IPS-NIHi7 (cell line): ENCODE measurements around the gene ACSL5.

Experiments used
- DNase-seq: peaks from one replicate; pipeline ENCODE4 v3.0.0; 2012; ENCODE audit warnings: mixed read lengths; ENCODE audit errors: extremely low spot score

The ACSL5 gene, protein sequence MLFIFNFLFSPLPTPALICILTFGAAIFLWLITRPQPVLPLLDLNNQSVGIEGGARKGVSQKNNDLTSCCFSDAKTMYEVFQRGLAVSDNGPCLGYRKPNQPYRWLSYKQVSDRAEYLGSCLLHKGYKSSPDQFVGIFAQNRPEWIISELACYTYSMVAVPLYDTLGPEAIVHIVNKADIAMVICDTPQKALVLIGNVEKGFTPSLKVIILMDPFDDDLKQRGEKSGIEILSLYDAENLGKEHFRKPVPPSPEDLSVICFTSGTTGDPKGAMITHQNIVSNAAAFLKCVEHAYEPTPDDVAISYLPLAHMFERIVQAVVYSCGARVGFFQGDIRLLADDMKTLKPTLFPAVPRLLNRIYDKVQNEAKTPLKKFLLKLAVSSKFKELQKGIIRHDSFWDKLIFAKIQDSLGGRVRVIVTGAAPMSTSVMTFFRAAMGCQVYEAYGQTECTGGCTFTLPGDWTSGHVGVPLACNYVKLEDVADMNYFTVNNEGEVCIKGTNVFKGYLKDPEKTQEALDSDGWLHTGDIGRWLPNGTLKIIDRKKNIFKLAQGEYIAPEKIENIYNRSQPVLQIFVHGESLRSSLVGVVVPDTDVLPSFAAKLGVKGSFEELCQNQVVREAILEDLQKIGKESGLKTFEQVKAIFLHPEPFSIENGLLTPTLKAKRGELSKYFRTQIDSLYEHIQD

DNA sequence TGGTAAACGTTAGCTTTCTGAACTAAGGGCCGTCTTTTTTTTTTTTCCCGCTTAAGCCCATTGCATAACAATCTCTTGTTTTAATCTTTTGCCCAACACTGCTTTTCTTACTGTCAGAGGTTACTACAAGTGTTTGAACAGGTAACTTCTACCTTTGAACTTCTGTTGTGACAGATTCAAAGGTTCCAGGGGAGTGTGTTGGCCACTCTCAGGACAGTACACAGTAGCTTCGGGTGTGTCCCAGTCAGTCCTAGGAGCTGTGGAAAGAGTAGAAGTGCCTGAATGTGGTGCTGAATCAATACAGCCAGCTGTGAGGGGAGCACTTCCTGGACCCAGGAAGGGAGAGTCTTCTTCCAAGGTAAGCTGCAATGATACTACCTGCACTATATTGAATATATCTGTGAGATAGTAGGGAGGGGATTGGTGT, at the start of gene ACSL5:
TSS of gene ACSL5 (plus strand) at position 205 of the 427 bp plus-strand sequence. CDS start 20,831 bp downstream, outside the sequence.
- no peak for DNase-seq

DNA sequence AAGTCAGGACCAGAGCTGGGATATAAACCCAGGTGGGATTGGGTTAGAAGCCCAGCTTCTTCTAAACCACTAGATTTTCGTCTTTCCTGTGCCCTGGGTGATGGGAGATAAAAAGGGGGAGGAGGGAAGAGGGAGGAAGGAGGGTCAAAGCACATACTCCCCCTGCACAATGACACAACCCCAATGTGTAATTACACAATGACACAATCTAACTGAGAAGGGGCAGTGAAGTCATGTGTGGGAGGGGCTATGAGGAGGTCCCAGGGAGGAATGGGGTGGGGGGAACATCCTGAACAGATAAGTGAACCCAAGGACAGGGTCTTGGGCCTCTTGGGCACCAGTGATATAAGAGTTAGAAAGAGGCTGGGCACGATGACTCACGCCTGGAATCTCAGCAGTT, 46.2 kb upstream of the ACSL5 start:
- DNase-seq: no peak

DNA sequence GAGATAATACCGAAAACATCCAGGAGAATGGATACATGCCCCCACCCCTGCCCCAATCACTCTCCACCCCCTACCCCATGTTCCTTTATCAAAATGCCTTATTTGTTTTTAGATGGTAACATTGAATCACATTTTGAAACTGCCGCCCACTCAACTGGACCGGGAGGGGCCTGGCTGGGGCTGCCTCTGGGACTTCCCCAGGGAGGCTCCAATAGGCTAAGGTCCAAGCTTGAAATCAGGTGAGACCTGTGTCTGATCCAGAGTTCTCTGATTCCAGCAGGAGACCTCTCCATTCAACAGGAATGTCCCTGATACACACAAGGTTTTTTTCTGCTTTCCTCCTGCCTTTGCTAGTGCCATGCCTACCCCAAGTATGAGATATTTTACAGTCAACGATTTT, 43.8 kb upstream of the ACSL5 start:
- DNase-seq: no peak

DNA sequence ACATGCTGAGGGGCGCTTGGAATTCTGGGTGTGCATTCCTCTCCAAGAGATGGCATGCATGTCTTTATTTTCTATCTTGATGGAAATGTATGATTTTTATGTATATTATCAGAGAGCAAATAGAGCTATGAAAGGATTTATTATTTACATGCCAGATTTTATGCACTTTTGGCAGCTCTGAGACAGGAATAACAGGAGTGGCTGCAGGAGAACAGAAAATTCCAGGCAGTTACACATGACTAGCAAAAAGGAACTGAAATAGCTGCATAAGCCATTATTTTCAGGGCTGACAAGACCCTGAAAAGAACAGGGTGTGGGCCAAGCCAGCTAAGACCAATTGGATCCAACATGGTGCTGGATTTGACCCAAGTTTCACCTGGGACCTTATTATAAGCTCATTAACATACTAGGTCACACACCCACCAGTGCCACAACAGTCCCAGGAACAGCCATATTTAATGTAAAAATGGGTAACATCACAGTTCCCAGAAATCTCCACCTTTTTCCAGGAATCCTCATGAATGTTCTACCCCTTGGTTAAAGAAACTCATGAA, 43.2 kb upstream of the ACSL5 start:
- DNase-seq: no peak

DNA sequence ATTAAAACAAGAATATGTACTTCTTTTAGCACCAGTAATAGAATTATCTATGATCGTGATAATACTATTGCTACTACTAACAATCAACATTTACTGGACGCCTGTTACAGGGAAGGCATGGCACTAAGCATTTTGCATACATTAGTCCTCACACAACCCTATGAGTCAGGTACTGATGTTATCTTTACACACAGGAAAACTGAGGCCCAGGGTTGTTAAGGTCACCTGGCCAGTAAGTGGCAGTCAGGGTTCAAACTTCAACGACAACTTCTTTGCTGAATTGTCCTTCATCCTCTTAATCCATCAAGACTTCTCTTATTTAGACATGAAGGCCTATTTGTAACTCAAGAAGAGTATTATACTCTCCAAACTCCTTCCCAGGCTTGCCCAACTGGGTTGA, 41.9 kb upstream of the ACSL5 start:
- no peak for DNase-seq

DNA sequence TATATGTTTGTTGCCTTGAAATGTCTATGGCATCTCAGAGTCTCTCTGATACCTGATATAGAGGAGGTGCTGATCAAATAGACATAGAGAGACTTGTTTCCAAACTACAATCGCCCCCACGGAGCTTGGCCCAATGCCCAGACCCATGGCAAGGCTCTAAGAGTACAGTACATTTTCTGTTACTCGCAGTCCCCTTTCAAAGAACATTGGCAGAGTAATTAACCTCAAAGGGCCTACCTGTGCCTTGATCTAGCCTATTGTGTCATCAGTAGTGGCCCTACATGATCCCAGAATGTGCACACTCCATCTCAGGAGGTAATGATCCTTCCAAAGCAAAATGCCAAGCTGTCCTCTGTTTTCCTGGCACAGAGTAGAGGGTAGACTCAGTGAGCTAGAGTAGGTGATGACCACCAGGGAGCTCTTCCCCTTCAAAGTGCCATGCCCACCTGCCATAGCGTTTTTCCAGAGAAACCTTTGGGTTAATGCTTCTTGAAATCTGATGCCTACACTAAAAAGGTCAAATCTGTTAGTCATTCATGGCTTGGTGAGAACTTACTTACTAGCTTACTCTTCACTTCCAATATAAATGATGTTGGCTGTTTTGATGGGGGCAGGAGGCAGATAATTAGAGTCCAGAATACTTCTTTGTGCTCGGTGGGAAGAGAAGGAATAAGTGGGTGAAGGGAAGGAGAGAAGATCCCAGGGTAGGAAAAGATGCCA, 41.2 kb upstream of the ACSL5 start:
- DNase-seq: no peak

DNA sequence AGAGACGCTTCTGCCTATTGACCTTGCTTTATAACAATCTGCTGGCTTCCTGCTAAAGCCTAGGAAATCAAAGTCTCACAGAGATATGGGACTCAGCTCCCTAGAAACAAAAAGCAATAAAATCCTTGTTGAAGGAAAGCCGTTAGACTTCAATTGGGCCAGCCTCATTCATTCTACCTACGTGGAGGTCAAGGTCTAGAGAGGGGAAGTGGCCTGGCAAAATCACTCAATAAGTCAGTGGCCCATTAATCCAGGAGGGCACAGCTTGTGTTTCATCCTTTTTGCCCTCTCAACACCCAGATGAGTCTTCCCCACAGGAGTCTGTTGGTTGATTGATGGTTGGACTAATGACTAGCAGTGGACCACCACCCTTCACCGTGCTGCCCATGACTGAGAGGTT, 40.5 kb upstream of the ACSL5 start:
- DNase-seq: no peak

DNA sequence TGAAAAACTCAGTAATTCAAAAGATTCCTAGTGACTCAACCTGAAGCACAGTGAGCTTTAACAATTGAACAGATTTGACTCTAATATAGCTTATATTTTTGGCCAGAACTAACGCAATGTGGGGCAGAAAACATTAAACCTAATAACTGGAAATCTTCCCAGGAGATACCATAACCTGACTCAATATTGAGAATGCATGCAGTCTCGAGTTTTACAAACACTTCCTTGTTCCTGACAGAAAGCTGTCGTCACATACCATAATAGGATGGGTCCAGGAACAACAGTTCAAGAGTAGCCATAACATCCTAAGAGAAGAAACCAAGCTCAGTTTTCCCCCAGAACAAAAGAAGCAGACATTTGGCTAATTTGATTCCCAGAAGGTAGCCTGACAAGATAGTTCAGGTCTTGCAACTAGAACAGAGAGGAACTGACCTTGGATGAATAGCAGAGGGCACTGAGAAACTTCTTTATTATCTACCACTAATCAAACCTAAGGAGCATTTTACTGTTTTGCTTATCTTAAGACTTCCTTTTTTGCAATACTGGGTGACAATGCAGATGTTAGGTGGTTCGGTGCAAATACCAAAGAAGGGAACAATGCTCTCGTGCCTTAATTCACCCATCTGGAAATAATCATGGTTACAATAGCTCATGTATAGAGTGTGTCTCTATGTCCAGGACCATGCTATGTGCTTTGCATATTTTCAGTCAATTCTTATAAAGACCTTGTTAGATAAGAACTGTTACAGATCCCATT, 38.6 kb upstream of the ACSL5 start:
- DNase-seq: no peak

DNA sequence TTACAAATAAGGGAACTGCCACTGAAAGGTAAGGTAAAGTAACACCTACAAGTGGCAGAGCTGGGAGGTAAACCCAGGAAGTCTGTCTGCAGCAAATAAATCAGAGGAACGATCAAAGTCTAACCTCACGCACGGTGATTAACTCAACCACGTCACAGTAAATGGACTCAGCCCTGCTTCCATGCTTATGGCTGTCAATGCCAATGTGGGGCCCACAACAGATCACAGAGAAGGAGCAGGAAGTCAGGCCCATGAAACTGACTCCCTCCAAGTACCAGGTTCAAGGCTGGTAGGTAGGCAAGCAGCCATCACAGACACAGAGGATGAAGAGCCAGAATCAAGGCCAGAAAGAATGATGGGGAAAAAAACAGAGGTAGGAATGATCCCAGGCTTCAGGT, 38.0 kb upstream of the ACSL5 start:
- no peak for DNase-seq

DNA sequence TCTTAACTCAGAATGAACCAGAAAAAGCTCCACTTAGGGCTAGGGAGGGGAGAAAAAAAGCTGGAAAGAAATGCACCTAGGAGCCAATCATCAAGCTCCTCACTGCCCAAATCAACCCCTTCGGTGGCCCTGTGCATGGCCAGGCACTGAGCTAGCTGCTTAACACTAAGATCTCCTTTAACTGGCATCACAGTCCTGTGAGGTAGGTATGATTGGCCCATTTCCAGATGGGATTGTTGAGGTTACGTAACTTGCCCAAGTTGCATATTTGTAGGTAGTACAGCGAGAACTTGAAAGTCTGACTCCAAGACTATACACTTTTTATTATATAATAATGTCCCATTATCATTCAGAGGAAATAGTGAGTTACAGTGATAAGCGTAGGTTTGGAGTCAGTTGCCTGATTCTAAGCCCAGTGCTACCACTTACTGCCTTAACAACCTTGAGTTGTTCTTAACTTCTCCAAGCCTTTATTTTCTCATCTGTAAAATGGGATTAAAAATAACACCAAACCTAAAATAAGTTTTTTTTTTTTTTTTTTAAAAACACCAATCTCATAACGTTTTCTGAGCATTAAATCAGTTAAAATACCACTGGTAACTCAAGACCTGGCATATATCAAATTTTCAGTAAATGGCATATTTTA, 37.2 kb upstream of the ACSL5 start:
- DNase-seq: no peak

DNA sequence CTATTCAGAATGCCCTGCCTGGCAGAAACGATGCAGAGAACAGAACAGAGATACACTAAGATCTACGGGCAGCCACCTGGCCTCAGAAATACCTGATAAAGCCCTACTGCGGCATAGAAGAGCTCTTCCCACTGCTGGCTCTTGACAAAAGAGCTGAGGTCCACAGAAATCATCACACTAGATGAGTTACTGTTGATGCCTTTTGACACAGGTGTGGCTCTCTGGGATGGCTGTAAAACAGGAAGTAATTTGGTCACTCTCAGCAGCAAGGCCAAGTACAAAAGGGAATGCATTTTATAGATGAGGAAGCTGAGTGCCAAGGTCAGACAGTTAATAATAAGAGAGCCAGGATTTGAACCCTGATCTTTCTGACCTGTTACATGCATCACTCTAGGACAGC, 35.0 kb upstream of the ACSL5 start:
- DNase-seq: no peak

DNA sequence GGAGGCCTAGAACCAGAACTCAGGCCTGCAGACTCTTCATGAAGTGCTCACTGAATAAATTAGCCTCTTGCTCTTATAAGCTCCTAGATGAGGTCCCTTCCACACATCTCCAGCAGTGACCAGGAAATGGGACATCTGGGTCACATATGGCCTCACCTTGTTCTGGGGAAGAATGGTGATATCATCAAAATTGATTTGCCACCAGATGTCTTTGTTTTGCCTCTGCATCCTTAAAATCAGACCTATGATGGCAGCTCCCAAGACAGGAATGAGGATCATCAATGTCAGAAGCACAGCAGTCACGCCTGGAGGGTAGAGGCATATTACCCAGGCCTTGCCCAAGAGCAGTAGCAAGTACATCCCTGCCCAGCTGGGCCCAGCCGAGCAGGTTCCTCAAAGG, 33.3 kb upstream of the ACSL5 start:
- no peak for DNase-seq

DNA sequence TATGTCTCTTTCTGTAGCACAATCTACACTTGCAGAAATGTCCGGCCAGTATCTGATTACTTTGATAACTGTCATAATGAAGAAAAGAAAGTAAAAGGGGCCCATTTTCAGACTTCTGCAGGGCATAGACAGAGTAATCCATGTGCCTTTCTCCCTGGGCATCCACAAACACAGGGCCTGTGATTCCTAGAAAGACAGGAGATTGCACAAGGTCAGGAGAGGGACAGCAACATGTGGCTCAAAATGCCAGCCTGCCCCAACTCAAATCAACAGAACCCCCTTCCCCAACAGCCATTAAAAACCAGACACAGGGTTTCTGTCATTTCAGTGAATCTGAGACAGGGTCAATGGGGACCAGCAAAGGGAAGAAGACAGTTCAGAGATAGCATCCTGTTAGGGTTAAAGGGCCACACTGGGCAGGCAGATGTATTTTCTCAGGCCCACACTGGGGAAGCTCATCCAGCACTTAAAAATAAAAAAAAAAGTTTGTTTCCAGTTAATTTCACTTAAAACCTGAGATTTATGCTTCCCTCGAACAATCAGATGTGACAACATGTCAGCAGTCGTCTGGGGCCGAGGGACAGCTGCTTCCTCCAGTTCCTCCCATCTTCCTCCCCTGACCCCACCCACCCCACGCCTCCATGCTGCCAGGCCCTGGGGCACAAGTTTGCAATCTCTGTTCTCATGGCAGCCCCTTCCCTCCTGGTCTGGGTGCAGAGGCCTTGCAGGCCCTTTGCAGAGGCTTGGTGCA, 30.7 kb upstream of the ACSL5 start:
- no peak for DNase-seq

DNA sequence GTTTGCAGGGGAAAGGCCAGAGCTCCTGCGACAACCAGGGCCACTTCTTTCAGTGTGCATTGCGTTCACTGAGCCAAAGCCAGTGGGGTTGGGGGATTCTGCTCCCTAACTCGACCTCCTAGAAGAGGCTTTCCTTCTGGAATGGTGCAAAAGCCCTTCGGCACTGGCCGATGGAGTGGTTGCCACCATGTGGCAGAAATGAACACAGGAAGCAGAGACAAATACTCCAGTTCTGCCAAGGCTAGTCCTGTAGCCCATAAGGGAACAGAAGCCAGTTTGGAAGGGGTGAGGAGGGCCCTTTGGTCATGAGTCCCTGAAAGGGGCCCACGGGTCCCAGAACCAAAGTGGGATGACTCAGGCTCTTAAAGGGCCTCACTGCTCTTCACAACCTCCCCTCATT, 29.7 kb upstream of the ACSL5 start:
- DNase-seq: no peak

DNA sequence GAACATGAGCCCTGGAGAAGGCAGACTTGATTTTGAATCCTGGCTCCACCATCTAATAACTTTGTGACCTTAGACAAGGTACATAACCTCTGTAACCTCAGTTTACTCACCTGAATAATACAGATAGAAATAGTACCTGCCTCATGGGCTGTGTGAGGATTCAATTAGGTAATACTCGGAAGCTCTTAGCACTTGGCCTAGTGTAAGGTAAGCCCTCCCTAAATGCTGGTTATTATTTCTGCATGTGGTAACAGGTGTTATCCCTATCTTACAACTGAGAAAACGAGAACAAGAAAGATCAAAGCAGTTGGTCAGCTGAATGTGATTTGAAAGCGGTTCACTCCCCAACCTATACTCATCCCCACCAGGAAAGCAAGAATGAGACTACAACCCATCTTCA, 28.7 kb upstream of the ACSL5 start:
- no peak for DNase-seq

DNA sequence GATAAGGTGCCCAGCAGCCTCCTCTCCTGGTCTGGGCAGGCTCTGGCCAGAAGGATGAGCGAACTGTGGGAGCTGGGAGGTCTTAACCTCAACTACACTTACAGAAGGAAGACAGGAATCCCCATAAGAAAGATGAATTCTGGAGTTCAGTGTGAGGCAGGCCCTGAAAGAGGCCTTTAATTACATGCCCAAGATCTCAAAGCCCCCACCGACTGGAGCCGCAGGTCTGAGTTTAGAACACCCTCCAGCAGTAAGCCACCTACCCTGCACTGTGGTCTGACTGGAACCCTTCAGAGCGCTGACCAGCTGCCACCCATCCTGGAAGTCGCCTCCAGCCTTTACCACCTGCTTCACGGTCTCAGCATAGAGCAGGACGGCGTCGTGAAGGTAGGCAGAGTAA, 28.2 kb upstream of the ACSL5 start:
- no peak for DNase-seq

DNA sequence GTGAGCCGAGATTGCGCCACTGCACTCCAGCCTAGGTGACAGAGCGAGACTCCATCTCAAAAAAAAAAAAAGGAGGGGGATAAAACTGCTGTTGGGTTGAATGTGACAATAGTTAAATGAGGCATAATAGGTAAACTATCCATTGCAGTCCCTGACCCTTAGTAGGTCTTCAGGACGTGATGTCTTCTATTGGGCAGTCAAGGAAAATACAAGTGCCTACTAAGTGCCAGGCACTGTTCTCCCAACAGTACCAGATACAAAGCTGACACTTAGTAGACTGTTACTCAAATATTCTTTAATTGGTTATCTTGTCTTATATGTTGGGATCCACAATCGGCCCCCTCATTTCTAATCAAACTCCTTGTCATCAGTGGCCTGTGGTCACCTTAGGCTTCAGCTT, 27.1 kb upstream of the ACSL5 start:
- DNase-seq: no peak

DNA sequence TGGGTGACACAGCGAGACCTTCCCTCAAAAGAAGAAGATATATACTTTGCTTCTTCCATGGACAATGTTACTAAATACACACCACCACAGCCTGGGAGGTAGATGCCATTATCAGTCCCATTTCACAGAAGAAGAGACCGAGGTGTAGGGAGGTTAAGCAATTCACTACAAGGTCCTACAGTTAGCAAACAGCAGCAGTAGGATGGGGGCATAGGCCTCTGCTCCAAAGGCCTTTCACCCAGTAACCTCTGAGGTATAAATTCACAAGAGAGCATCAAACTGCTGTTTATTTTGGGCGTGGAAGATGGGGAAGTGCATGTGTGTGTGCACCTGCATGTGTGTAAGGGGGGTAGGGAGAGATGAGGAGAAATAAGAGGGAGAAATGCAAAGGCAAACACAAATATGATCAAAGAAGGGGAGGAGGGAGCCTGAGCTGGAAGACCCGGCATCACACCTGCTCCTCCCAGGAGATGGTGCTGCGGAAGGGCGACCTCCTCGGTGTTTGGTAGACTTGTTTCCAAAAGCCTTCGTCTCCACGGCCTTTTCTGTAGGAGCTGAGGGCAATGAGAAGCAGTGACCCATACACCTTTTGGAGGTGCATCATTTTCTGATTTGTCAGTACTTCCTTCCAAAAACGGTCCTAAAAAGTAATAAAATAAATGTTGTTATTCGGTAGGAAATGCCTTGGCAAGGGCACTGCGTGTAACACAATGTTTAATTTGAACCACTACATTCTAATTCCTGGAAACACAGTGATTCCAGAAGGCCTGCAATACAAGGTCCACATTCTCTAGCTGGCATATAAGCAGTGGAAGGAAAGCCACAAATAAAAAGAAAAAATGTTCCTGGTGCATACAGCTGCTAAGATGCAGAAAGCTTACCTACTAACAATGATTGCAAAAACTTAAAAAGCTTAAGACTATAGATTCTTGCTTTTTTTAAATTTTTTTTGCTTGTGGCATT, 25.9 kb upstream of the ACSL5 start:
- no peak for DNase-seq

DNA sequence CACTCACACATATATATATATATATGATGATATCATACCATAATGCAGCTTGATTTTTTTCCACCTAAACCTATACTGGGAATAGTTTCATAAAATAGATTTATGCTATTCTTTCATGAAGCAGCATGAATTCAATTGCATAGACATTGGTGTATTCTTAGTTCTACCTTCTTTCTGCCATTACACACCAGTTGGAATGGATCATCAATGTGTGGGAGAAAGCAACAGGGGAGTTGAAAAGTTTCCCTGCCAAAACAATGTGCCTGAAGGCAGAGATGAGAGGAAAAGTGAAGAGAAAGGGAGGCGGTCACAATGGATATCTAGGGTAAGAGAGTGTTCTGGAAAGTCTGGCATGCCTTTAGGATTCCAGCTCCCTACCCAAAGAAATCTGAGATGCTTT, 25.2 kb upstream of the ACSL5 start:
- DNase-seq: no peak
